Endodermal cell (in vitro differentiated cells): ENCODE data around the gene ABRACL. TPM values are rescaled to one million over a fixed set of nuclear protein-coding genes. Genes with fewer than 3 reads are reported as not detected.

Experiments used
- DNase-seq: peaks from one replicate; pipeline ENCODE4 v3.0.0-alpha.2; 2017
- H3K27ac ChIP-seq: 2 replicates; pipeline ENCODE4 v1.5.1; 2013; ENCODE audit warnings: mild to moderate bottlenecking, low read depth, low read length, moderate library complexity
- H3K27me3 ChIP-seq: 2 replicates; pipeline ENCODE4 v1.6.1; 2013; ENCODE audit warnings: mild to moderate bottlenecking, low read length, moderate library complexity; ENCODE audit not compliant: insufficient read depth, control insufficient read depth, poor library complexity, severe bottlenecking
- H3K36me3 ChIP-seq: 2 replicates; pipeline ENCODE4 v1.7.0; 2013; ENCODE audit warnings: mild to moderate bottlenecking, low read length, moderate library complexity; ENCODE audit not compliant: control insufficient read depth, insufficient read depth
- H3K4me1 ChIP-seq: one replicate; pipeline ENCODE4 v1.7.0; 2013; ENCODE audit warnings: low read length; ENCODE audit not compliant: control insufficient read depth, insufficient read depth
- H3K4me3 ChIP-seq: 2 replicates; pipeline ENCODE4 v1.5.1; 2013; ENCODE audit warnings: mild to moderate bottlenecking, low read length, moderate library complexity
- H3K9ac ChIP-seq: 2 replicates; pipeline ENCODE4 v1.6.1; 2013; ENCODE audit warnings: mild to moderate bottlenecking, low read length, moderate library complexity; ENCODE audit not compliant: poor library complexity, severe bottlenecking; ENCODE audit errors: extremely low read depth
- H3K9me3 ChIP-seq: 2 replicates; pipeline ENCODE4 v1.6.1; 2013; ENCODE audit warnings: mild to moderate bottlenecking, low read length, moderate library complexity; ENCODE audit not compliant: control insufficient read depth
- H3K27ac Mint-ChIP-seq: 2 replicates; pipeline ENCODE4 v1.8.0; 2020; ENCODE audit warnings: mixed read lengths
- H3K27me3 Mint-ChIP-seq: 2 replicates; pipeline ENCODE4 v1.8.0; 2021; ENCODE audit warnings: mild to moderate bottlenecking, mixed read lengths; ENCODE audit not compliant: insufficient read depth
- H3K36me3 Mint-ChIP-seq: 2 replicates; pipeline ENCODE4 v1.8.0; 2020; ENCODE audit warnings: low read depth, mixed read lengths
- H3K4me1 Mint-ChIP-seq: 2 replicates; pipeline ENCODE4 v1.8.0; 2020; ENCODE audit warnings: mixed read lengths
- H3K4me3 Mint-ChIP-seq: 2 replicates; pipeline ENCODE4 v1.8.0; 2020; ENCODE audit warnings: mild to moderate bottlenecking, moderate library complexity, mixed read lengths
- H3K9me3 Mint-ChIP-seq: 2 replicates; pipeline ENCODE4 v1.8.0; 2020; ENCODE audit warnings: mild to moderate bottlenecking, mixed read lengths
- WGBS, 2 experiments: methylation state at CpG; one replicate each; pipeline versions ENCODE4 v1.1.5 to v1.1.7; 2013; ENCODE audit warnings: missing lambda C conversion rate in 2 of 2, mixed read lengths in 1 of 2; ENCODE audit not compliant: insufficient coverage in 1 of 2, insufficient read length in 1 of 2; 5-methylcytosine and 5-hydroxymethylcytosine counted together
- total RNA-seq, 2 donors: library from RNA; stranded (reverse); fragmentation: NEBNext Ultra II Directional in 1 of 2; extraction: Animal tissue kit (Norgen Biotek cat#: 25700) in 1 of 2; gene quantifications; 2 replicates in 1 of 2; 3 replicates in 1 of 2; pipeline ENCODE4 v1.2.1, GENCODE V29; 2021
- TF ChIP-seq, protein P1 (sequence below): fragments of 200-600 bp; sonication (generic); conservative IDR thresholded peaks from 2 replicates; pipeline ENCODE4 v1.5.0; 2021; ENCODE audit warnings: antibody characterized with exemption, mild to moderate bottlenecking

ABRACL gene
- total RNA-seq, 2 donors from 2014 or later: 24.7 to 45.8 TPM

DNA sequence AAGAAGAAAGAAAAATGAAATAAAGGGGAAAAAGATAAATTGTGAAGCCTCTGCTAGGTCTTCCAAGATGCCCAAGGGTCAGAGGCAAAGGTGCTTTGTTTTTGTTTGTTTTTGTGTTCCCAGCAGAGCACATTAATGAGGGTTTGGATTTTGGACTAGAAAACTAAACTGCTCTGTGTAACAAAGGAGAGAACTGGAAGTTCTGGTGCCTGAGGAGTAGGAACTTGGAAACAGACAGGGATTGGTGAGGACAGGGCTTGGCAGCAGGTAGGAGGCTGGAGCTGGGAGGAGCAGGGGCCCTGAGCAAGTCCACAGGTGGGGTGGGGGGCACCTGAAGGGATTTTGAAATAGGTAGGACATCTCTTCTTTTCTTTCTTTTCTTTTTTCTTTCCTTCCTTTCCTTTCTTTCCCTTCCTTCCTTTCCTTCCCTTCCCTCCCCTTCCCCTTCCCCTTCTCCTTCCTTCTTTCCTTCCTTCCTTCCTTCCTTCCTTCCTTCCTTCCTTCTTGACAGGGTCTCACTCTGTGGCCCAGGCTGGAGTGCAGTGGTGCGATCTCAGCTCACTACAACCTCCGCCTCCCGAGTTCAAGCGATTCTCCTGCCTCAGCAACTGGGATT lies 15.3 kb upstream of the ABRACL start:
- H3K4me3 ChIP-seq: no peak overlapping the region
- TF ChIP-seq, protein P1, sequence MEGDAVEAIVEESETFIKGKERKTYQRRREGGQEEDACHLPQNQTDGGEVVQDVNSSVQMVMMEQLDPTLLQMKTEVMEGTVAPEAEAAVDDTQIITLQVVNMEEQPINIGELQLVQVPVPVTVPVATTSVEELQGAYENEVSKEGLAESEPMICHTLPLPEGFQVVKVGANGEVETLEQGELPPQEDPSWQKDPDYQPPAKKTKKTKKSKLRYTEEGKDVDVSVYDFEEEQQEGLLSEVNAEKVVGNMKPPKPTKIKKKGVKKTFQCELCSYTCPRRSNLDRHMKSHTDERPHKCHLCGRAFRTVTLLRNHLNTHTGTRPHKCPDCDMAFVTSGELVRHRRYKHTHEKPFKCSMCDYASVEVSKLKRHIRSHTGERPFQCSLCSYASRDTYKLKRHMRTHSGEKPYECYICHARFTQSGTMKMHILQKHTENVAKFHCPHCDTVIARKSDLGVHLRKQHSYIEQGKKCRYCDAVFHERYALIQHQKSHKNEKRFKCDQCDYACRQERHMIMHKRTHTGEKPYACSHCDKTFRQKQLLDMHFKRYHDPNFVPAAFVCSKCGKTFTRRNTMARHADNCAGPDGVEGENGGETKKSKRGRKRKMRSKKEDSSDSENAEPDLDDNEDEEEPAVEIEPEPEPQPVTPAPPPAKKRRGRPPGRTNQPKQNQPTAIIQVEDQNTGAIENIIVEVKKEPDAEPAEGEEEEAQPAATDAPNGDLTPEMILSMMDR: no peak
- H3K9ac ChIP-seq: no peak overlapping the region
- peaks cover 10% of the 10 kb centered on the region for H3K4me1 Mint-ChIP-seq
- H3K4me1 ChIP-seq: no peaks in the 10 kb centered on the region
- H3K27ac Mint-ChIP-seq: no peak overlapping the region
- no peak overlapping the region for H3K27ac ChIP-seq
- H3K27me3 ChIP-seq: peaks cover 94% of the 10 kb centered on the region
- H3K9me3 ChIP-seq: no peaks in the 10 kb centered on the region
- H3K27me3 Mint-ChIP-seq: peaks cover 96% of the 10 kb centered on the region
- 94 to 95% methylated on average over 3 to 4 of the region's 4 CpGs for WGBS, 2 experiments
- no peak for DNase-seq
- H3K9me3 Mint-ChIP-seq: no peaks in the 10 kb centered on the region
- H3K36me3 Mint-ChIP-seq: no peaks in the 10 kb centered on the region
- H3K4me3 Mint-ChIP-seq: no peak overlapping the region
- H3K36me3 ChIP-seq: no peaks in the 10 kb centered on the region

DNA sequence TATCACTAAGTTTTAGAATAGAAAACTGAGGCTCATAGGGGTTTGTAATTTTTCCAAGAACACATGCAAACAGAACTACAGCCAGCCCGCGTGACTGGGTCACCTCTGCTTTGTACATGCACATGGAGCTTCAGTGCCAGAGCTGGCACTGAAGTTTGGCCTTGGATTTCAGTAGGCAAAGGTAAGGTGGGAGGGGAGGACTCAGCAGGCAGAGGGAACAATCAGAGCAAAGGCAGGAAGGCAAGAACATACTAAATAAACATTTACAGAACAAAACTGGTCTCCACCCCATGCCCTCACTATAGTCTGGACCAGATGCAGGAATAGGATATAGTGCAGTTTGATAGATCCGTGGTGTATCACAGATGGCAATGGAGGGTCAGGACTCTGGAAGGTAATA lies 13.6 kb upstream of the ABRACL start:
- Histone ChIP-seq H3K9me3 (no peaks in the 10 kb centered on the region), H3K4me3 (no peak overlapping the region), H3K27ac (no peak overlapping the region), H3K4me1 (no peaks in the 10 kb centered on the region), H3K9ac (no peak overlapping the region), H3K36me3 (no peaks in the 10 kb centered on the region), H3K27me3 (peaks cover 94% of the 10 kb centered on the region)
- WGBS, 2 experiments: 88 to 98% methylated on average over 1 to 3 of the region's 3 CpGs
- no peak for DNase-seq
- Mint-ChIP-seq H3K9me3 (no peaks in the 10 kb centered on the region), H3K36me3 (no peaks in the 10 kb centered on the region), H3K4me1 (peaks cover 10% of the 10 kb centered on the region), H3K27me3 (peaks cover 96% of the 10 kb centered on the region), H3K27ac (no peak overlapping the region), H3K4me3 (no peak overlapping the region)
- TF ChIP-seq, protein P1: no peak

DNA sequence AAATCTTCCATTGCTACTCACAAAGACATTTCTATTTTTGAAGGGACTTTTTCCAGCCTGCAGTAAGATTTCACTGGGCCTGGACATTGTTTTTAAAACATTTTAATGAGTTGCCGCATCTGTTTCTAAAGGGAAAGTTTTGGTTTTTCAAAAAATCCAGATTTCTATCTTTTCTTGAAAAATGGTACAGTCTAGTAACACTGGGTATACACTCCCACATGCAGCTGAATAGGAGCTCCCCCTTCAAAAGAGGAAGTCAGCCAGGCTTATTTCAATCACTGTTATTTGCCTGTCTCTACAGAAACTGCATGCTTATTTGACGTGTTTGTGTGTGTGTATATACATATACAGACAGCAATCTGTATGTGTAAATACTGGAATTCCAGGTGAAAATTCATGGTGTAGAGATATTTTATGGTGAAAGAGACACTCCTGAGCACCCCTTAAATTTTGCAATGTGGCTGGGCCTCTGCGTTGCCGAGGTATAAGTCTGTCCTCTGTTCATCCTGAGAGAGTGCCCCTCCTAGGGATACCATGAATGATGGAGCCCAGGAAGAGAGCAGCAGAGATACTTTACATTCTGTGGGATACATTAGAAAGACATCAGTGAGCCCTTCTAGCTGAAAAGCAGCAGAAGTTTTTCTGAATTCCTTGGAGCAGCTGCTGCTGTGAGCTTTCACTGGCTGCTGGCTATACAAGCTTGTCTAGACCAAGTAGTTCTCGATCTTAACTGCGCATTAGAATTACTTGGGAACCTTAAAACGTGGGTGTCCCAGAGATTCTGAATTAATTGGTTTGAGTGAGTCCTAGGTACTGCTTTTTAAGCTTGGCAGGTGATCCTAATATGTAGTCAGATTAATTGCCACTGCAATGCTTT lies 12.0 kb upstream of the ABRACL start:
- Histone ChIP-seq H3K9me3 (no peaks in the 10 kb centered on the region), H3K36me3 (no peaks in the 10 kb centered on the region), H3K27me3 (peaks cover 99% of the 10 kb centered on the region), H3K4me3 (no peak overlapping the region), H3K9ac (no peak overlapping the region), H3K27ac (no peak overlapping the region), H3K4me1 (no peaks in the 10 kb centered on the region)
- H3K4me1 Mint-ChIP-seq: peaks cover 5% of the 10 kb centered on the region
- no peak overlapping the region for H3K4me3 Mint-ChIP-seq
- TF ChIP-seq, protein P1: no peak
- H3K27ac Mint-ChIP-seq: no peak overlapping the region
- H3K36me3 Mint-ChIP-seq: no peaks in the 10 kb centered on the region
- H3K9me3 Mint-ChIP-seq: no peaks in the 10 kb centered on the region
- peaks cover 99% of the 10 kb centered on the region for H3K27me3 Mint-ChIP-seq
- 78 to 80% methylated on average over 6 to 7 of the region's 7 CpGs for WGBS, 2 experiments
- DNase-seq: no peak
